ENCODE data around the gene TNFRSF4.

TNFRSF4 gene

GRCh38 chr1:1213345-1214265, at the start of gene TNFRSF4:
Gene TNFRSF4, minus strand, starts transcription at chr1:1214153. Its CDS starts 26 bp downstream, at chr1:1214127.
- no peak within 1 kb of the TSS for H3K4me3 ChIP-seq (ENCODE audit: low read depth, low read length)
- peak; percentile 89 for TF ChIP-seq MAX (IDR thresholded peaks at IDR 0.05; ENCODE audit: low read depth, low read length)
- peak; percentile 91 for TF ChIP-seq MYC (IDR thresholded peaks at IDR 0.05; ENCODE audit: low read depth, low read length)
- TF ChIP-seq, protein P1, sequence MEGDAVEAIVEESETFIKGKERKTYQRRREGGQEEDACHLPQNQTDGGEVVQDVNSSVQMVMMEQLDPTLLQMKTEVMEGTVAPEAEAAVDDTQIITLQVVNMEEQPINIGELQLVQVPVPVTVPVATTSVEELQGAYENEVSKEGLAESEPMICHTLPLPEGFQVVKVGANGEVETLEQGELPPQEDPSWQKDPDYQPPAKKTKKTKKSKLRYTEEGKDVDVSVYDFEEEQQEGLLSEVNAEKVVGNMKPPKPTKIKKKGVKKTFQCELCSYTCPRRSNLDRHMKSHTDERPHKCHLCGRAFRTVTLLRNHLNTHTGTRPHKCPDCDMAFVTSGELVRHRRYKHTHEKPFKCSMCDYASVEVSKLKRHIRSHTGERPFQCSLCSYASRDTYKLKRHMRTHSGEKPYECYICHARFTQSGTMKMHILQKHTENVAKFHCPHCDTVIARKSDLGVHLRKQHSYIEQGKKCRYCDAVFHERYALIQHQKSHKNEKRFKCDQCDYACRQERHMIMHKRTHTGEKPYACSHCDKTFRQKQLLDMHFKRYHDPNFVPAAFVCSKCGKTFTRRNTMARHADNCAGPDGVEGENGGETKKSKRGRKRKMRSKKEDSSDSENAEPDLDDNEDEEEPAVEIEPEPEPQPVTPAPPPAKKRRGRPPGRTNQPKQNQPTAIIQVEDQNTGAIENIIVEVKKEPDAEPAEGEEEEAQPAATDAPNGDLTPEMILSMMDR (IDR thresholded peaks at IDR 0.05; ENCODE audit: low read depth, low read length): no peak
- no peak for TF ChIP-seq POLR2A (IDR thresholded peaks at IDR 0.05; ENCODE audit: extremely low read depth, insufficient read length)
- peak; percentile 75 for DNase-seq (ENCODE audit: low read depth)

DNA sequence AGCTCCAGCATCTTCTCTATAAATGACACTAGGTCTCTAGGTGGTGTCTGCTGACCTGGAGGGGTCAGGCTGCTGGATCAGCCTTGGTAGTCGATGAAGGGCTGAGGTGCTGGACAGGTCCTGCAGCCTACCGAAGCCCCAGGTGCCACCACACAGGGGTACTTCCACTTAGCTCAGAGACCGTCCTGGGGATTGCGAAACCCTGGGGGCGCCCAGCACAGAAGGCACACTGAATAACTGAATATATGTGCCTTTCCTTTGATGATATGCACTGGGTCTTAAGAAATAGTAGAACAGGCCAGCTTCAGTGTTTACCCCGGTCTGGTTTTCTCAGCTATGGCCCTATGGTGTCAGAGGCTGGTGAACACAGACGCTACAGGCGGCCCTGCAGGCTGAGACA, 48.8 kb upstream of the TNFRSF4 start:
- TF ChIP-seq MAX (IDR thresholded peaks at IDR 0.05; ENCODE audit: low read depth, low read length): no peak
- TF ChIP-seq, protein P1 (IDR thresholded peaks at IDR 0.05; ENCODE audit: low read depth, low read length): no peak
- TF ChIP-seq MYC (IDR thresholded peaks at IDR 0.05; ENCODE audit: low read depth, low read length): no peak
- TF ChIP-seq POLR2A (IDR thresholded peaks at IDR 0.05; ENCODE audit: extremely low read depth, insufficient read length): no peak
- DNase-seq (ENCODE audit: low read depth): no peak
- H3K4me3 ChIP-seq (ENCODE audit: low read depth, low read length): no peak overlapping the region

DNA sequence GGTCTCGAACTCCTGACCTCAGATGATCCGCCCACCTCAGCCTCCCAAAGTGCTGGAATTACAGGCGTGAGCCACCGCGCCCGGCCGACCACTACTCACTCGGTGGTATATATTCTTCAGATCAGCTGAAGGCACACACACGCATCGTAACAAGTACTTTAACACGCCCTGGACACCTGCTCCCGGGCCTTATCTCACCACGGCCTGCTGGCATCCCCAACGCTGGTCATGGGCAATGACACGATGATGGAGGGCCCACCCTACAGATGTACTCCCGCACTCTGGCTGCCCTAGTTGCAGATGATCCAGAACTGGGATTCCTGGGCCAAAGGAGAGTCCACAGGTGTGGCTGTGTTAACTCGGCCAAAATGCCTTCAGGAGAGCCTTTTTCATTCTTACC, 48.1 kb upstream of the TNFRSF4 start:
- H3K4me3 ChIP-seq (ENCODE audit: low read depth, low read length): no peak overlapping the region
- no peak for DNase-seq (ENCODE audit: low read depth)
- no peak for TF ChIP-seq MAX (IDR thresholded peaks at IDR 0.05; ENCODE audit: low read depth, low read length)
- TF ChIP-seq POLR2A (IDR thresholded peaks at IDR 0.05; ENCODE audit: extremely low read depth, insufficient read length): no peak
- TF ChIP-seq, protein P1 (IDR thresholded peaks at IDR 0.05; ENCODE audit: low read depth, low read length): no peak
- TF ChIP-seq MYC (IDR thresholded peaks at IDR 0.05; ENCODE audit: low read depth, low read length): no peak

DNA sequence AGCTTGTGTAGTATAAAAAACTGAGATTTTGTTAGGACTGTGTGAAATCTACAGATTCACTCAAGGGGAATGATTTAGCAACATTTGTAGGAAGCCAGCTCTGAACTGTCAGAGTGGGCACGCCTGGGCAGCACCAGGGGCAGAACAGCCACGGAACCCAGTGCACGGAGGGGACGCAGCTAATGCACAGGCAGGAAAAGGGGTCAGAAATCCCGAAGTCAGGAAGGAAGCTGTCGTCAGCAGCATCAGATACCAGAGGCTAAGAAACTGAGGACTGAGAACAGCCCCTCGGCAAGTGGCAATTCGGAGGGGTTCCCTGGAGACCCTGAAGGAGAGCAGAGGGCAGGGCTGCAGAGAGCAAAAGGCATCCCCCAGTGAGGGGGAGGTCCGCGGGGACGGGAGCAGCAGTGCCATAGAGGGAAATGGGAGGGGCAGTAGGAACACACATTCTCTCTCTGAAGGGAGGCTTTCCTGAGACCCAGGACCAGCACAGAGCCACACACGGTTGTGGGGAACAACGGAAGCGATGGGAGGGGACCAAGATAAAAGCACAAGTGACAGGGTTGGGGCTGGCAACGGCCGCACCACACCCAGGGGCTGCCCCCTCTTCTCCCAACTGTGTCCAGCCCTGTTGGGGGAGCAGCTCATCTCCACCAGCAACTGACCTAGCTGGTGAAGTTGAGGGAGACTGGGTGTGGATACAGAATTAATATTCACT, 47.0 kb upstream of the TNFRSF4 start:
- DNase-seq (ENCODE audit: low read depth): no peak
- H3K4me3 ChIP-seq (ENCODE audit: low read depth, low read length): no peak overlapping the region
- TF ChIP-seq POLR2A (IDR thresholded peaks at IDR 0.05; ENCODE audit: extremely low read depth, insufficient read length): no peak
- no peak for TF ChIP-seq MAX (IDR thresholded peaks at IDR 0.05; ENCODE audit: low read depth, low read length)
- no peak for TF ChIP-seq MYC (IDR thresholded peaks at IDR 0.05; ENCODE audit: low read depth, low read length)
- TF ChIP-seq, protein P1 (IDR thresholded peaks at IDR 0.05; ENCODE audit: low read depth, low read length): no peak

GRCh38 chr1:1259951-1260600, 46.1 kb upstream of the TNFRSF4 start:
- TF ChIP-seq, protein P1 (IDR thresholded peaks at IDR 0.05; ENCODE audit: low read depth, low read length): no peak
- TF ChIP-seq POLR2A (IDR thresholded peaks at IDR 0.05; ENCODE audit: extremely low read depth, insufficient read length) (no peak), MYC (IDR thresholded peaks at IDR 0.05; ENCODE audit: low read depth, low read length) (no peak), MAX (IDR thresholded peaks at IDR 0.05; ENCODE audit: low read depth, low read length) (no peak)
- DNase-seq (ENCODE audit: low read depth): no peak
- H3K4me3 ChIP-seq (ENCODE audit: low read depth, low read length): no peak overlapping the region

Measured in NB4 (cell line).